ENCODE measurements around the gene DCST2. TPM values are rescaled to one million over a fixed set of nuclear protein-coding genes. Genes with fewer than 3 reads are reported as not detected.

Gene DCST2
- total and polyA plus RNA-seq, 2 of the 8 experiments (the other 6 are each of a cell fraction or from before 2014, with no cell fraction given): 0.43 to 2.1 TPM

GRCh38 chr1:155057104-155057503, 23.5 kb upstream of the DCST2 start:
- H3K36me3 ChIP-seq (ENCODE audit: control insufficient read depth in 2 of 4, insufficient read depth in 4 of 4, low read length in 3 of 4): peaks cover 0 to 3% (median 0%) of the 10 kb centered on the region in 4 experiments; a peak in 2 of 8 replicates
- no peak overlapping the region for H2AK5ac ChIP-seq (ENCODE audit: low read depth, low read length)
- no peaks in the 10 kb centered on the region for H3K79me2 ChIP-seq (ENCODE audit: control insufficient read depth in 1 of 2, insufficient read depth in 2 of 2, low read length in 2 of 2)
- H3K9ac ChIP-seq (replicated peaks in 1 of 4; ENCODE audit: extremely low read depth in 1 of 4, low read depth in 3 of 4, low read length in 3 of 4): no peak overlapping the region
- H2BK120ac ChIP-seq (replicated peaks; ENCODE audit: low read depth, low read length): no peak overlapping the region
- TF ChIP-seq BRCA1 (IDR thresholded peaks at IDR 0.05; ENCODE audit: low read depth, low read length): no peak
- TF ChIP-seq POLR2A (IDR thresholded peaks at IDR 0.05; ENCODE audit: control extremely low read depth in 1 of 2, low read depth in 2 of 2, low read length in 2 of 2): no peak
- no peak for TF ChIP-seq RAD21 (IDR thresholded peaks at IDR 0.05 in 1 of 2, conservative IDR thresholded peaks at IDR 0.05 in 1 of 2; ENCODE audit: low read depth in 2 of 2, low read length in 2 of 2)
- no peak for TF ChIP-seq TCF12 (IDR thresholded peaks at IDR 0.05; ENCODE audit: low read depth, low read length)
- ChIA-PET POLR2A (ENCODE audit: partially characterized antibody) (interaction anchor here (0.7 to 1.4 kb wide), 3 partner anchors 9 to 85 kb away, joined by 3 to 4 read pairs (median 4); no protein-coding TSS in a partner anchor), CTCF (ENCODE audit: partially characterized antibody) (interaction anchor here (1.2 to 33.9 kb wide), 13 partner anchors 4 to 193 kb away, joined by 3 to 907 read pairs (median 7); partner anchors contain the start of genes ADAM15, EFNA3, EFNA4 and LENEP)
- H3K4me3 ChIP-seq (ENCODE audit: extremely low read depth in 1 of 4, insufficient read depth in 2 of 4, low read depth in 3 of 4, low read length in 4 of 4): no peak overlapping the region
- no peaks in the 10 kb centered on the region for H3K79me1 ChIP-seq (ENCODE audit: low read depth, low read length)
- 82% methylated on average over 8 of the region's 8 CpGs; no CpG with 5 or more reads in 1 of the 2 experiments for WGBS, 2 experiments (ENCODE audit: extremely low coverage in 1 of 2, insufficient coverage in 1 of 2, insufficient read length in 1 of 2, insufficient replicate concordance in 2 of 2, low coverage in 1 of 2, low lambda C conversion rate in 2 of 2, missing lambda C conversion rate in 1 of 2)
- H2BK5ac ChIP-seq (ENCODE audit: low read depth, low read length): no peak overlapping the region
- no peak overlapping the region for H4K91ac ChIP-seq (replicated peaks; ENCODE audit: insufficient read length, low read length)
- H3K9me3 ChIP-seq (ENCODE audit: insufficient read depth in 2 of 2, low read depth in 1 of 2, low read length in 1 of 2): no peaks in the 10 kb centered on the region
- DNase-seq (ENCODE audit: low read depth in 1 of 2, low spot score in 2 of 2): no peak
- peaks cover 2 to 9% of the 10 kb centered on the region in 2 experiments for H4K20me1 ChIP-seq (replicated peaks in 1 of 2; ENCODE audit: control insufficient read depth in 1 of 2, insufficient read depth in 2 of 2, low read length in 2 of 2)
- H3K56ac ChIP-seq (replicated peaks; ENCODE audit: insufficient read length, low read depth, low read length): no peak overlapping the region
- no peak for FAIRE-seq
- H3K23ac ChIP-seq (ENCODE audit: insufficient read length): no peak overlapping the region
- peaks cover 0 to 11% (median 9%) of the 10 kb centered on the region in 4 experiments; a peak in 5 of 7 replicates for H3K27me3 ChIP-seq (replicated peaks in 1 of 4; ENCODE audit: control insufficient read depth in 3 of 4, extremely low read depth in 1 of 4, insufficient read depth in 3 of 4, low read length in 3 of 4)
- no peak overlapping the region for H3K4ac ChIP-seq (replicated peaks; ENCODE audit: insufficient read length, low read depth, low read length)
- no peak overlapping the region for H3K14ac ChIP-seq (ENCODE audit: insufficient read length)
- H2BK12ac ChIP-seq (ENCODE audit: low read depth, low read length): no peak overlapping the region
- H3K4me2 ChIP-seq (ENCODE audit: insufficient read depth in 1 of 2, low read depth in 2 of 2, low read length in 2 of 2): no peak overlapping the region
- no peak overlapping the region for H4K5ac ChIP-seq (ENCODE audit: insufficient read length, low read depth, low read length)
- no peak overlapping the region for H4K8ac ChIP-seq (ENCODE audit: extremely low read depth, insufficient read depth, low read length)
- peaks cover 1% of the 10 kb centered on the region; the same call in 1 of the 2 replicates for H3K23me2 ChIP-seq (ENCODE audit: low read depth, low read length)
- H3K27ac ChIP-seq (ENCODE audit: low read depth, low read length): no peak overlapping the region
- no peak overlapping the region for H3K18ac ChIP-seq (ENCODE audit: extremely low read depth, low read length)
- no peak overlapping the region for H2BK20ac ChIP-seq (ENCODE audit: low read length)
- no peak overlapping the region for H2AFZ ChIP-seq (ENCODE audit: low read length)
- peaks cover 0 to 11% (median 3%) of the 10 kb centered on the region in 4 experiments; a peak in 5 of 7 replicates for H3K4me1 ChIP-seq (replicated peaks in 1 of 4; ENCODE audit: control insufficient read depth in 3 of 4, insufficient read depth in 4 of 4, low read length in 3 of 4)
- H2BK15ac ChIP-seq (ENCODE audit: low read length): no peak overlapping the region

Measured in H1 (cell line).